GF-D8 (cell line): ENCODE results near the gene KRTAP12-1.

Experiments
- DNase-seq: peaks from one replicate; lab custom pipeline; 2025; lab: John Stamatoyannopoulos, UW

KRTAP12-1 gene

DNA sequence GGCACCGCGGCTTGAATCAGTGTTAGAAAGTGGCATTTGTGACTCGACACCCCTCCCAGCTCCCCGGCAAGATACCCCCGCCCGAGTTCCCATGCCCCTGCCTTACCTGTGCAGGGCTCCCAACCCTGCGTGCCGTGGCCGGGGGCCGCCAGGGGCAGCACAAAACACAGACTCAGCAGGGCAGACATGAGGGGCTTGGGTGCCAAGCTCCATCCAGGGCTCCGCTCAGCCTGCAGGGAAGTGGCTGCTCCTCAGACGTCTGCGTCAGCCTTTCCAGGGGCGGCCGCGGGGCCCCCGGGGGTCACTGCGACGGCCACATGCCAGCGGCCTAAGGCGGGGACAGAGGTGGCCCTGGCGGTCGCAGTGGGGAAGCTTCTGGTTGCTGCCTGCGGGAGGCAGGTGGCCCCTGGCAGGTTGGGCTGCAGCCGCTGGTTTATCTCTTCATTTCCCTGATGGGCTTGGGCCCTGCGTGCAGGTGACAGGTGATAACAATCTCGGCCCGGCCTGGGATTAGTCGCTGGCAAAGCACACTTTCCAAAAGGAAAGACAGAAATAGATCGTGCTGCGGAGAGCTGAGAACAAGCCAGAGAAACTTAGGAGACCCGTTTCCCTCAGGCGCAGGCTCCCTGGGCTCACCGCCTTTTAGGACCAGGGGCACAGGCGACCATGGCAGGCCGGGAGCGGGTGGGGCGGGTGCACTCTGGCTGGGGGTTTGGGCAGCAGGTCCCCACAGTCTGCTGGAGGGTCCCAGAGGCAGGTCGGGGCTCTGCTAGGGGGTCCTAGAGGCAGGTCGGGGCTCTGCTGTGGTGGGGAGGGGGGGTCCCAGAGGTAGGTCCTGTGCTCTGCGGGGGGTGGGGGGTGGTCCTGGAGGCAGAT is 29.6 kb upstream of the KRTAP12-1 start, which contains the start of gene TSPEAR:
TSPEAR (minus strand) TSS at position 246 of the 876 bp plus-strand sequence; CDS start at position 188, 58 bp downstream.
- DNase-seq: no peak

DNA sequence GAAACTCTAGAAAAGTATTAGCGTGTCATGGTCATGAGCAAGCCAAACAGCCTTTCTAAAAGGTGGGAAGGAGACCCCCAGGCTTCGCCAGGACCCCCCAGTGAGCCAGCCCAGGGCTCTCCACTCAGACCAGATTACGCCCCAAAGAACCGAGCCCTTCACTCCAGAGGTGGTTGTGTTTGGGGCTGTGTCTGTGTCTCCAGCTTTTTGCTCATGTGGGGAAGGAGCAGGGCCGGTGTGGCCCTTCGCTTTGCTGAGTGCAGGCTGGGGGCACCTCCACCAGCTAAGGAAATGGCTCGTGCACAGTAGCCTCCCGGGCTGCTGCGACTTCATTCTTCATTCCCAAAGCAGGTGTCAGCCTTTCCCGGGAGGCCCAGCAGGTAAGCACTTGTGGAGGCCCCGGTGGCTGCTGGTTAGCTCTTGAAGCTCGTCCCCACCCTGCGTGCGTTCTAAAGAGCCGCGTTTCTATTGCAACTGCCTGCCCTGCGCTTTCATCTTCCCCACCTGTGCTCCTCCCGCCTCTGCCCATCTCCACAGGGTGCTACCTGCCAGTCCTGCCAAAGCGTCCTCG is 28.9 kb upstream of the KRTAP12-1 start:
- DNase-seq: no peak

DNA sequence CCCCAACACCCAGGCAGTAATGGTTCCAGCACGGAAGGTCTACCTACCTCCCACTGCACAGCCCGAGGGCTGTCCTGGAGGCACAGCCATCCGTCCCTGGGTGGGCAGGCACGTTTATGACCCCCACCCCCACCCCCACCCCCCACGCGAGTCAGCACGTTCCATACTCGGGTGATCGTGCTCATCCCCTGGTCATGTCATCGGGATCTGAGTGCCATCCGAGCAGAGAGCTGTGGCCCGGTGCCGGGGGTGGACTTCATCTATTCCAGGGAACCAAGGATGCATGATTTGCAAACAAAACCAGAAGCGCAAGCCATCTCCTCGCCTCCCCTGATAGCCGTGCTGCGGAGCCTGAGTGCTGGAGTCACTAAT is 28.3 kb upstream of the KRTAP12-1 start:
- DNase-seq: no peak

DNA sequence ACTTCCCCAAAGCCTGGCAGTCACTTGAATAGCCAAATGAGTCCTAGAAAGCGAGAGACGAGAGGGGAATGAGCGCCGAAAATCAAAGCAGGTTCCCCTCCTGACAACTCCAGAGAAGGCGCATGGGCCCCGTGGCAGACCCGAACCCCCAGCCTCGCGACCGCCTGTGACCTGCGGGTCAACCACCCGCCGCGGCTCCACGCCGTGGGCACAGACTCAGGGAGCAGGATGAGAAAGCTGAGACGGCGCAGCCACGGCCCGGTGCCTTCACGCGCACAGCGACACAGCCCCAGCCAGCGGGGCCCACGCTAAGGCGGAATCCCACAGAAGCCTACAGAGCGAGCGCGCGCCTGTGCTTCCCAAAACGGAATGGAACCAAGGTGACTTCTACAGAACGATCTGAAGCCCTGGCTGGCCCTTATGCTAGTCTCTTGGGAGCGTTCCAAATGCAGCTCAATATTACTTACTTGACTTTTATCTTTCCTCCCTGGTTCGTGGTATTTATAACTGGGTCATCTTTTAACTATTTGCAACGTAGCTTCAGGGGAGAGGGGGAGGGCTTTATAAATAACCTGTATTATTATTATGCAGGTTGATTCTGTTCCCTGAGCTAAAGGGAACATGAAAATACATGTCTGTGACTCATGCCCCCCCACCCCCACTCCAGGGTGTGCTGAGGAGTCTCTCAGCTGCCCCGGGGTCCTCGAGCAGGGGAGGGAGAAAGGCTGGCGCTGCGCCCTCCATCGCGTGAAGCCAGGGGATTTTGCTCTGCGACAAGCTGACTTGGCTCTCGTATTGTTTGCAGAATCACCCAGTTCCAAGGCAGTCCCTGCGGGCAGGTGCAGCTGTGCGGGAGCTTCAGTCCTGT is 27.7 kb upstream of the KRTAP12-1 start:
- no peak for DNase-seq

DNA sequence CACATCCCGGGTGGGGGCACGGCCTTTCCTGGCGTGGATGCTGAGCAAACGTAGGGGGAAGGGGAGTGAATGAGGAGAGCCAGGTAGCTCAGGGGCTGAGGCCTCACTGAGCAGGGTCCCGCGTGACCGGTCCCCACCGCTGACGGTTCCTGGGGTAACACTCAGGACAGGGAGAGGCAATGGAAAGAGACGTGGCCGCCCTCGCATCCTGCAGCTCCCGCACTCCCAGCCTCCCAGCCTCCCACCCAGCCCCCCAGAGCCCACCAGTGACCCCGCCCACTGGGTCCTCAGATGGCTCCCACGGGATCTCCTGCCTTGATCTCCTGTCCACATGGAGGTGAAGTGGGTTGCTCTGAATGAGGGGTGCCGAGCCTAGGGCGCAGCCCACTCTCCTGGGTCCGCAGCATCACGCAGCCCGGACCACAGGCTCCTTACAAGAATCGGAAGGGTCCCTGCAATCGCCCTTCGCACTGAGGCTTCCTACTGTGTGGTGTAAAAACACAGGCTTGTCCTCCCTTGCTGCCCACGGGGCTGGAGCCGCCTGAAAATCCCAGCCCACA is 27.0 kb upstream of the KRTAP12-1 start:
- no peak for DNase-seq

DNA sequence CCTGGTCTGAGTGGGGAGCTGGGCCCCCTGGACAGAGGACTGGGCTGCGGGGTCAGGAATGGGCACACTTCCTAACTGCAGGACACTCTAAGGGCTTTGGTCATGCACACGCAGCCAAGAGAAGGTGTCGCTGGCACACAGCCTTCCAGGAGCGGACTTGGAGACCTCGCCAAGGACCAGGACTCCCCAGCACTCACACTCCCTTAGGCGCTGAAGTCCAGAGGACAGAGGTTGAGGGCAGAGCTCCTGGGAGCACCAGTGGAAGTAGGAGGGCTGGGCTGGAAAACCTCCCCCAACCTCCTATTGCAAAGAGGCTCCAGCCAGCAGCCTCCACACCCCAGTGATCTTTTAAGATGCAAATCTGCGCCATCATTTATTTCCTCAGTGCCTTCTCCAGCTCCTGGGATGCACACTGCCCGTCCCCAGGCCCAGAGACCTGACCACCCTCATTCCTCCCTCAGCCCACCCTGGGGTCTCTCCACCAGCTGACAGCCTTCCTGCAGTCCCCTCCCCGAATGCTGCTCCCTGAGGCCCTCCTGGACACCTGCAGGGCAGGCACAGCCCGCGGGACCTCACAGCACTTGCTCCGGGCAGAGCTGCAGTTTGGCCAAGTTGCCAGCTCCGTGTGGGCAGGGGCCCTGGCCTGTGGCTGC is 26.4 kb upstream of the KRTAP12-1 start:
- DNase-seq: no peak

DNA sequence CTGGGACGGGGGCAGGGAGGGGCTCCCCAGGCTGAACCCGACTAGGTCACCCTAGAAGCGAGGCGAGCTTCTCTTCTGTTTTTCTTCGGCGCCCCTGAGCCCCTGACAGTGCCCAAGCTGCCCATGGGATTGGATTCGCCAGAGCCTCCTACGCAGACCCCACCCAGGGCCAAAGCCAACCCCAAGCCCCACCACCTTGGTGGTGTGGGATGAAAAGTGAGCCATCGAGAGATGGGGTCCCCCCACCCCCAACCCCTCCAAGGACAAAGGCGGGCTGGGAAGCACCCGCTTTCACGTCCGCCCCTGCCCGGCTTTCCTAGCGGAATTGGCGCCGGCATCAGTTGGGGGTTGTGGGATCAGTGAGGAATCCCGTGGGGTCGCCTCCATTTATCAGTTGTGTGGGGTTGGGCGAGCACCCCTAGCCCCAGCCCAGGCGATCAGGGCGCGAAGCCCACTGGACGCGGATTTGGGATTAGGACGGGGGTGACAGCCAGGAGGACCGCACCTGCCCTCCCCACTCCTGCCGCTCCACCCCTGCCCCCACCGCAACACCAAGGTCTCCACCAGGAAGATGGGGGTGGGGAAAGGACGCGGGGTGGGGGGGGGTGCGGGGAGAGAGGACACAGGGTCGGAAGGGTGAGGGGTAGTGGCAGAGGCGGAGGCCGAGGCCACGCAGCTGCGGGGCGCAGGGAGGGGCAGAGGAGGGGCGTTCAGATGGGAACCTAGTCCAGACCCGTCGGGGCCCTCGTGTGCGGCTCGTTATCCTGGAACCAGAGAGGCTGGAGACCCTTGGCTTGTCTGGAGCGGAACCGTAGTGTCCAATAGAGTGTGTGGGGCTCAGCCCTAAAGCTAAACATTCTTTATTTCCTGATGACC is 25.0 kb upstream of the KRTAP12-1 start:
- DNase-seq: no peak

DNA sequence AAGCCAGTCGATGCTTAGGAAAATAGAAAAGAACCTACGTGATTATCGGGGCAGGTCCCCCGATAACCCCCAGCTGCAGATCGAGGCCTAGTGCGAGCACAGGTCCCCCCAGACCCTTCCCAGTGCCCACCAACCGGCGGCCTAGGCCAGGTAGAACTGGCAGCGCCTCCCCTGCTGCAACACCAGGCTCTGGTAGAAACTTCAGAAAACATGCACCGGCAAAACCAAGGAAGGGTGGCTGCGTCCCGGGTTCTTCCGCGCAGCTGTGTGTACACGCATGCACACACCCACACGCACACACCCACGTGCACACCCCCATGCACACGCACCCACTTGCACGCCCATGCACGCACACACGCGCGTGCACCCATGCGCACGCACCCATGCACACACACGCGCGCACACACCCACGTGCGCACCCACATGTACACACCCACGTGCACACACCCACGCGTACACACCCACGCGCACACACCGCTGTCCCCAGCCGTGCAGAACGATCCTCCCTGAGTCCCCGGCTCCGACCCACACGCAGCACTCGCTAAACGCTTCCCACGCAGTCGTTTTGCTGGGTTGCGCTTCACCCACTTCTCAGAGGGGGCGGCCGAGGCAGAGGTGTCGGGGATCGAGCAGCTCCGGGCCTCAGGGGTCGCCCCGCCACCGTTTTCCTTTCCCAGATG is 24.2 kb upstream of the KRTAP12-1 start:
- DNase-seq: no peak

DNA sequence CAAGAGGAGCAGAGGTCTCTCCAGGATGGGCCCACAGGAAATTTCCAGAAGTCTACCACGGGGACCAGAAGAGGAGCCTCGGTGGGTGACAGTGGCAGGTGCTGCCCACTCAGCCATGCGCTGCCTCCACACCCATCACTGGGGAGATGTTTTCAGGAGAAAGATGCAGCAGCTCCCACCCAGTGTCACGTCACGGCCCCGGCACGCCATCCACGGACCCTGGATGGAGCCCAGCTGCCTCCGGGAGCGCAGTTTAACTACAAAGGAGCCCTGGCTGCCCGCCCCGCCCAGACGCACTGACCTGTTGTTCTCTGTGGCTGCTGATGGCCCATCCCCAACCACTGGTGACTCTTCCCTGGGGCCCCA is 22.7 kb upstream of the KRTAP12-1 start:
- no peak for DNase-seq

DNA sequence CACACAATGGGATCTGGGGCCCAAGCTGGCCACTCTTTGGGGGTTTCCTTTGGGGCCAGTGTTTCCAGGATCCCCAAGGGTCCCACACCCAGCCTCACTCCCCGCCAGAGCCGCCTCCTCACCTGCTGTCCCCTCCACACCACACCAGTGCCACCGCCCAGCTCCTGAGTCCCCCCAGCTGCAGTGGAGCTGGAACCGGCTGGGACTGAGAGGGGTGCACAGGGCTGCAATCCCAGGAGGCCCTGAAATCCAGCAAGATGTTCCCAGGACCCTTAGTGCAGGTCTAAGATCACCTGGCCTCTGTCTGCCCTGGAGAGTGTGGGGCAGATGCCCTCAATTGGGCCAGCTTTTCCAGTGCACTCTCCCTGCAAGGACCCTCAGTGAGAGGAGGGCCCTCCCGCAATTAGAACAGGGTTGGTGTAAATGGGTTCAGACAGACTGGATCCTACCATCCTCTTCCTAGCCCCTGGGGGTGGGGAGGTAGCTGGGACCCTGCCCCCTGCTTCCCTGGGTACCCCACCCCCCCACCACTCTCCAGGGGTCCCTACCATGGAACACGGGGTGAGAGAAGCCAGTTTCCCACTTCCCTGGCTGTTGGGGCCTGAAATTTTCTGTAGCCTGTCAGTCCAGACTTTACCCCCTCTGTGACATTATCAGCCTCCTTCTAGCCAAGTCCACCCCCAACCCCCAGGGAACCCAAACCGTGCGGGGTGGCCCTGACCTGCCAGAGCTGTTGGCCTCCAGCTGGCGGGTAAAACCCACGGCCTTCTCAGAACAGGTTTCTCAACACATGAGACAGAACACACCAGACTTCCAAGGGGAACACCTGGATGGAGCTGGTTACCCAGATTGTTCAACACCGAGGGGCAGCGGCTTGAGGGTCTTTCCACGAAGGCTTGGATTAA is 22.0 kb upstream of the KRTAP12-1 start:
- no peak for DNase-seq

DNA sequence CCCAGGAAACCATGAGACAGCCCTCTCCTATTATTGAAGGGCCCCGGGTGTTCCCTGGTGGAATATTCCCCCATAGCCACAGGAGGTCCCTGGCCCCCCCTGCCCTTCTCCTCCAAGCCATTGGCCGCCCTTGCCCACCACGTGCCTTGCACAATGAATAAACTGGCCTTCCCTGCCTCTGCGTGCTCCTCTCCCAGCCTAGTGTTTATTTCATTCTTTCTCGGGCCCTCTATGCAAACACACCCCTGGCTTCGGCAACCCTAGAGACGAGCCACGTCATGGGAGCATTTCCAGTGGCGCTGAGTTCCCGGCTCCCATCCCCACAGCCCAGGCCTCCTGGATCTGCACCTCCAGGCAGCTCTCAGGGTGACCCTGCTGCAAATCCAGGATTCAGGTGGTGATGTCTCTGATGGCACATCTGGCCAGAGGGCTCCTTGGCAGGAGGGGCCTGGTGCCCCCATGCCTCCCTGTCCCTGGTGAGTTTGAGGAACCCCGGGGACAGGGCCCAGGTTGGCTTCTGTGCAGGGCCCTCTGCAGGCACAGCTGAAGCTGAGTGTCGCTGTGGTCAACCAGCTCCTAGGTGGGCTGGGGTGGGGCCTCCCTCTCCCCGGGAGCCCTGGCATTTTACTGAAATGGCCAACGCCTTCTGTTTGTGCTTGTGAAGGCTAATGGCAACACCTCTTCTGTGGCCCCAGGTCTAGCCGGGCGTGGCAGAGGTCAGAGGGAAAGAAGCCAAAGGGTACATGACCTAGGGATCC is 21.2 kb upstream of the KRTAP12-1 start:
- DNase-seq: no peak

DNA sequence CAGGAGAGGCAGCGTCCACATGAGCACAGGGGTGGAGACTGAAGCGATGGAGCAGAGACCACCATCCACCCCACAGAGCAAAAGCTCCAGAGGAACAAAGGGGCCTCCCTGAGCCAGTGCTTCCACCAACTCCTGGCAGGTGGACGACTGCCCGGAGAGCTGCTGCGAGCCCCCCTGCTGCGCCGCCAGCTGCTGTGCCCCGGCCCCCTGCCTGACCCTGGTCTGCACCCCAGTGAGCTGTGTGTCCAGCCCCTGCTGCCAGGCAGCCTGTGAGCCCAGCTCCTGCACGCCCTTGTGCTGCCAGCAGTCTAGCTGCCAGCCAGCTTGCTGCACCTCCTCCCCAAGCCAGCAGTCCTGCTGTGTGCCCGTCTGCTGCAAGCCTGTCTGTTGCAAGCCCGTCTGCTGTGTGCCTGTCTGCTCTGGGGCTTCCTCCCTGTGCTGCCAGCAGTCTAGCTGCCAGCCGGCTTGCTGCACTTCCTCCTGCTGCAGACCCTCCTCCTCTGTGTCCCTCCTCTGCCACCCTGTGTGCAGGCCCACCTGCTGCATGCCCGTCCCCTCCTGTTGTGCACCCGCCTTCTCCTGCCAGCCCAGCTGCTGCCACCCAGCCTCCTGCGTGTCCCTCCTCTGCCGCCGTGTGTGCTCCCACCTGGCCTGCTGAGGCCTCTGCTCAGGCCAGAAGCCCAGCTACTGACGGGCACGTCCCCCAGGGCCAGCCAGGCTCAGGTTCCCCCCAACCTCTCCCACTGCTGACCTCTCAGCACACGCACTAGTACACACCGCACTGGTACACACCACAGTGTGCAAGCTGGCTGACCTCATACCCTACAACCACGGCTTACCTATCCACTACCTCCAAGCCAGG is 20.4 kb upstream of the KRTAP12-1 start:
- no peak for DNase-seq

DNA sequence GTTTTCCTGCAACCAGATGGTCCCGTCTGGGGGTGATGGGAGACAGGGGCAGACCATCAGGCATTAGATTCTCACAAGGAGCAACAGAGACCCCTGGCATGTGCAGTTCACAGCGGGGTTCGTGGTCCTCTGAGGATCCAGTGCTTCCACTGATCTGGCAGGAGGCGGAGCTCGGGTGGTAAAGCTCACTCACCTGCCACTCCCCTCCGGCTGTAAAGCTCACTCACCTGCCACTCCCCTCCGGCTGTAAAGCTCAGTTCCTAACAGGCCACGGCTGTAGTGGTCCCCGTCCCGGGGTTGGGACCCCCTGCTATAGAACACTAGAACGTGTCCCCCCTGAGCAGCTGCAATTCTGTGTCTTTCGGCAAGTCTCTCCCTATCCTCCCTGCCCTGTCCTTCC is 19.6 kb upstream of the KRTAP12-1 start:
- no peak for DNase-seq

DNA sequence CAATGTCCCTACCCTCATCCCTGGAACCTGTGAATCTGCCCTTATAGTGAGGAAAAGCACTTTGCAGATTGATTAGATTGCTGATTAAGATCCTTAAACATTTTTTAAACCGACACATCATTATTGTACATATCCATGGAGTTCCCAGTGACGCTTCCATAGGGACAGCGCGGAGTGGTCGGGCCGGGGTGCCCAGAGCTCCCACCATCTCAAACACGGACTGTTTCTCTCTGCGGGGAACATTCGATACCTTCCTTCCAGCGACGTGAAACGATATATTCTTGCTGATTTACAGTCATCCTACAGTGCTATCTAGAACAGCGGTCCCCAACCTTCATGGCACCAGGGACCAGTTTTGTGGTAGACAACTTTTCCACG is 19.0 kb upstream of the KRTAP12-1 start:
- DNase-seq: no peak

DNA sequence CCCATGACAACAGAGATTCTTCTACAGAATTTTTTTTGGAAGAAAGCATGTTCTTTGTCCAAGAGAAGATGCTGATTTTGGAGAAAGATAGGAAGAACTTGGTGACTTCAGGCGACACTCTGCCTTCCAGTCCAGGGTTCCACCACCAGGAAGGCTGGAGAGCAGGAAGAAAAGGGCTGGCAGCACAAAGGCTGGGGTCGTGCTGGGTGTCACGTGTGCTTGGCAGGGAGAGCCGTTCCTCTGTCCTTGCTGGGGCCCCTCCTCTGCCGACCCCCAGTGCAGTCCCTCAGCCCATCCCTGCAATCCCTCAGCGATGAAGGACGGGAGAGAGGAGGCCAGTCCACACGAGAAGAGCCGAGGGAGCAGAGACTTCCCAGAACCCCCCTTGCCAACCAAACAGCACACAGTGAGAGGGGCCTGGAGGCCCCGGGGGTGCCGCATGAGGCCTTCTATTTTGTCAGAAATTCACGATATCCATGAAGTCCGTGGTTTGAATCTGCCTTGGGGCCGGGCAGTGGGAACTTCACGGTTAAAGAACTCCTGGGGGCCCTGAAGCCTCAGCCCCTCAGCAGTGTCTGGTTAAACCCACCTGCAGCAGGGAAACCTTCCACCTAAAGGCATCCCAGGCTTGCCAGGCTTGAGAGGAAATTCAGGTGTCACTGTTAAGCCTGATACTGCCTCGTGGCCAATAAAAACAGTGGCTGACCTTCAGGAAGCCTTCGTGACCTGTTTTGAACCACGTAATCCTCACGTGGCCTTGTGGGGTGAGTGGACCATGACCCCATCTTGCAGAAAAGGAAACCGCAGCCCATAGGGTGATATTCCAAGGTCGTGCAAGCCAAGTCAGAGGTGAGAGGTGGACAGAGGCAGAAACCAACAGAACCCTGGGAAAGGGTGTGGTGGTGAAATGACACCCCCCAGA is 18.4 kb upstream of the KRTAP12-1 start:
- DNase-seq: no peak

DNA sequence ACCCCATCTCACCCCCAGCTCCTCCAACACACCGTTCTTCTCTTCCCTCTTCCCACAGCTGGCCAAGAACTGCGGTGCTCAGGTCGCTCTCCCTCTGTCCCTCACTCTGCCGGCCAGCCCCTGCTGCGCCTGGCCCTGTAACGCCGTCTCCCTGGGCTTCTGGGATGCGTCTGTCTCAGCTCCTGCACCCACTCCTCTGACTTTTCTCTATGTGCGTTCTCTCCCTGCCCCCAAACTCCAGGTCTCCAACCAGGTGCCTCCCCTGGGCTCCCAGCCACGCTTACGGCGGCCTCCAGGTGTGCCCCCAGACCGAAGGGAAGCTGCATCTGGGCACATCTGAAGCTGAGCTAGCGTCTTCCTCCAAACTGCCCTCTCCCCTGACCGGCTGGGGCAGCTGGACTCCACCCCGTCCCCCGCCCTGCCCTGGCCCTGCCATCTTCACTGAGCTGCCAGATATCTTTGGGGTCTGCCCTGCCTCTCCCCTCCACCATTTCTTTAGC is 17.6 kb upstream of the KRTAP12-1 start:
- no peak for DNase-seq
